ENCODE results near the gene TAS2R16.

DNA sequence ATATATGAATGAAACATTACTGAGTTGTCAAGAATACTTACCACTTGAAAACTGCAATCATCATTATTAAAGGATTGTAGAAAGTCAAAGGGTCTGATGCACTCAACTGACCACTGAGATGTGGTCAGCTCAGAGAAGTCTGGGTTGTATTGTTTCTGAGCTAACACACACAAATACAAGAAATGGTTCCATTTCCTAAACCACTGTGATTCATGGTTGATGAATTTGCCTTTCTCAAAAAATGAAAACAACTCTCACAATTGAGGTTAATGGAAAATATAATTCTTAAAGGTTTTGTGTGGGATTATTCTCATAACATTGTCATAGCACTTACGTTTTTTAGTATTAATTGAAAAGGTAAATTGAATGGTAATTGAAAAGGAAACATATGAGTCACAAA, 45.6 kb upstream of the TAS2R16 start:
- TF ChIP-seq POLR2AphosphoS5 (IDR thresholded peaks at IDR 0.05; ENCODE audit: low read depth, low read length) (no peak), SIN3A (IDR thresholded peaks at IDR 0.05; ENCODE audit: borderline replicate concordance, insufficient read depth, low read depth, low read length) (no peak), TCF7L2 (IDR thresholded peaks at IDR 0.05; ENCODE audit: low read depth, low read length) (no peak)
- TF ChIP-seq, protein P1, sequence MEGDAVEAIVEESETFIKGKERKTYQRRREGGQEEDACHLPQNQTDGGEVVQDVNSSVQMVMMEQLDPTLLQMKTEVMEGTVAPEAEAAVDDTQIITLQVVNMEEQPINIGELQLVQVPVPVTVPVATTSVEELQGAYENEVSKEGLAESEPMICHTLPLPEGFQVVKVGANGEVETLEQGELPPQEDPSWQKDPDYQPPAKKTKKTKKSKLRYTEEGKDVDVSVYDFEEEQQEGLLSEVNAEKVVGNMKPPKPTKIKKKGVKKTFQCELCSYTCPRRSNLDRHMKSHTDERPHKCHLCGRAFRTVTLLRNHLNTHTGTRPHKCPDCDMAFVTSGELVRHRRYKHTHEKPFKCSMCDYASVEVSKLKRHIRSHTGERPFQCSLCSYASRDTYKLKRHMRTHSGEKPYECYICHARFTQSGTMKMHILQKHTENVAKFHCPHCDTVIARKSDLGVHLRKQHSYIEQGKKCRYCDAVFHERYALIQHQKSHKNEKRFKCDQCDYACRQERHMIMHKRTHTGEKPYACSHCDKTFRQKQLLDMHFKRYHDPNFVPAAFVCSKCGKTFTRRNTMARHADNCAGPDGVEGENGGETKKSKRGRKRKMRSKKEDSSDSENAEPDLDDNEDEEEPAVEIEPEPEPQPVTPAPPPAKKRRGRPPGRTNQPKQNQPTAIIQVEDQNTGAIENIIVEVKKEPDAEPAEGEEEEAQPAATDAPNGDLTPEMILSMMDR (IDR thresholded peaks at IDR 0.05): no peak
- TF ChIP-seq, protein P2, sequence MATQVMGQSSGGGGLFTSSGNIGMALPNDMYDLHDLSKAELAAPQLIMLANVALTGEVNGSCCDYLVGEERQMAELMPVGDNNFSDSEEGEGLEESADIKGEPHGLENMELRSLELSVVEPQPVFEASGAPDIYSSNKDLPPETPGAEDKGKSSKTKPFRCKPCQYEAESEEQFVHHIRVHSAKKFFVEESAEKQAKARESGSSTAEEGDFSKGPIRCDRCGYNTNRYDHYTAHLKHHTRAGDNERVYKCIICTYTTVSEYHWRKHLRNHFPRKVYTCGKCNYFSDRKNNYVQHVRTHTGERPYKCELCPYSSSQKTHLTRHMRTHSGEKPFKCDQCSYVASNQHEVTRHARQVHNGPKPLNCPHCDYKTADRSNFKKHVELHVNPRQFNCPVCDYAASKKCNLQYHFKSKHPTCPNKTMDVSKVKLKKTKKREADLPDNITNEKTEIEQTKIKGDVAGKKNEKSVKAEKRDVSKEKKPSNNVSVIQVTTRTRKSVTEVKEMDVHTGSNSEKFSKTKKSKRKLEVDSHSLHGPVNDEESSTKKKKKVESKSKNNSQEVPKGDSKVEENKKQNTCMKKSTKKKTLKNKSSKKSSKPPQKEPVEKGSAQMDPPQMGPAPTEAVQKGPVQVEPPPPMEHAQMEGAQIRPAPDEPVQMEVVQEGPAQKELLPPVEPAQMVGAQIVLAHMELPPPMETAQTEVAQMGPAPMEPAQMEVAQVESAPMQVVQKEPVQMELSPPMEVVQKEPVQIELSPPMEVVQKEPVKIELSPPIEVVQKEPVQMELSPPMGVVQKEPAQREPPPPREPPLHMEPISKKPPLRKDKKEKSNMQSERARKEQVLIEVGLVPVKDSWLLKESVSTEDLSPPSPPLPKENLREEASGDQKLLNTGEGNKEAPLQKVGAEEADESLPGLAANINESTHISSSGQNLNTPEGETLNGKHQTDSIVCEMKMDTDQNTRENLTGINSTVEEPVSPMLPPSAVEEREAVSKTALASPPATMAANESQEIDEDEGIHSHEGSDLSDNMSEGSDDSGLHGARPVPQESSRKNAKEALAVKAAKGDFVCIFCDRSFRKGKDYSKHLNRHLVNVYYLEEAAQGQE (IDR thresholded peaks at IDR 0.05; ENCODE audit: insufficient read depth in 1 of 2, low read depth in 2 of 2, low read length in 1 of 2): no peak
